Activated CD8-positive, alpha-beta T cell treated with anti-CD3 and anti-CD28 coated beads for 36 hours (primary cell): ENCODE data around the gene SPDYE6. TPM values are rescaled to one million over a fixed set of nuclear protein-coding genes. Genes with fewer than 3 reads are reported as not detected.
"Not testable (repeated sequence)": the region's sequence is repeated elsewhere in the genome, so short reads cannot be mapped to it uniquely, and the experiment has no call there.

Experiments
- ATAC-seq: fragments of 200-7000 bp; cut with Tn5 transposase; one replicate; pipeline ENCODE4 v1.10.0; 2021; ENCODE audit warnings: mild to moderate bottlenecking, moderate library complexity
- CTCF ChIA-PET: fragments of 350-600 bp; sonication (Branson Sonifier 250); formaldehyde crosslinking; loops from one replicate; lab custom pipeline; 2021; ENCODE audit warnings: antibody characterized with exemption; lab: Charles Lee
- POLR2A ChIA-PET: fragments of 350-600 bp; sonication (Branson Sonifier 250); formaldehyde crosslinking; loops from one replicate; lab custom pipeline; 2021; ENCODE audit warnings: antibody characterized with exemption; lab: Charles Lee
- DNase-seq: peaks from one replicate; pipeline ENCODE4 v3.0.0-alpha.2; 2020
- H3K27ac Mint-ChIP-seq: one replicate; pipeline ENCODE4 v1.8.0; 2021; ENCODE audit warnings: mild to moderate bottlenecking, mixed read lengths
- H3K27me3 Mint-ChIP-seq: one replicate; pipeline ENCODE4 v1.8.0; 2021; ENCODE audit warnings: mixed read lengths
- H3K36me3 Mint-ChIP-seq: one replicate; pipeline ENCODE4 v1.8.0; 2021; ENCODE audit warnings: low read depth, mixed read lengths
- H3K4me1 Mint-ChIP-seq: one replicate; pipeline ENCODE4 v1.8.0; 2021; ENCODE audit warnings: low read depth, mixed read lengths
- H3K4me3 Mint-ChIP-seq: one replicate; pipeline ENCODE4 v1.8.0; 2021; ENCODE audit warnings: mild to moderate bottlenecking, moderate library complexity, mixed read lengths
- H3K9me3 Mint-ChIP-seq: one replicate; pipeline ENCODE4 v1.8.0; 2021; ENCODE audit warnings: mixed read lengths
- CTCF ChIP-seq: fragments of 200-600 bp; IDR thresholded peaks from one replicate; pipeline ENCODE4 v1.8.0; 2022; ENCODE audit warnings: antibody characterized with exemption, mild to moderate bottlenecking
- intact Hi-C: fragments of 100-400 bp; cut with micrococcal nuclease; formaldehyde crosslinking; loops from one replicate; pipeline ENCODE4 v1.10.0; 2022
- total RNA-seq, 2 experiments: library from RNA; stranded (reverse); gene quantifications; one replicate each; pipeline ENCODE4 v1.2.3, GENCODE V29; 2021

SPDYE6 gene
- total RNA-seq, 2 experiments from 2014 or later: not detected

GRCh38 chr7:102326157-102326889 is 29.9 kb downstream of the SPDYE6 start:
- DNase-seq (no peak), ATAC-seq (no peak)
- Mint-ChIP-seq H3K4me1 (peaks cover 1% of the 10 kb centered on the region), H3K9me3 (no peaks in the 10 kb centered on the region), H3K36me3 (no peaks in the 10 kb centered on the region), H3K4me3 (no peak overlapping the region), H3K27me3 (peaks cover 10% of the 10 kb centered on the region), H3K27ac (no peak overlapping the region)
- CTCF ChIA-PET: no interaction called here
- intact Hi-C loops: no loop called here
- POLR2A ChIA-PET: interaction anchor here (0.6 kb wide), 2 partner anchors 43 to 437 kb away, joined by 3 read pairs; no protein-coding TSS in a partner anchor
- no peak for TF ChIP-seq CTCF

GRCh38 chr7:102325106-102325505 is 31.1 kb downstream of the SPDYE6 start:
- H3K27me3 Mint-ChIP-seq: peaks cover 14% of the 10 kb centered on the region
- H3K4me1 Mint-ChIP-seq, H3K27ac Mint-ChIP-seq, POLR2A ChIA-PET, intact Hi-C loops, CTCF ChIA-PET, H3K9me3 Mint-ChIP-seq, DNase-seq, H3K36me3 Mint-ChIP-seq, ATAC-seq, H3K4me3 Mint-ChIP-seq: not testable (repeated sequence)

- intact Hi-C loops: no loop called here
- H3K4me1 Mint-ChIP-seq: peaks cover 1% of the 10 kb centered on the region
- no peaks in the 10 kb centered on the region for H3K9me3 Mint-ChIP-seq
- H3K27ac Mint-ChIP-seq: no peak overlapping the region
- no peaks in the 10 kb centered on the region for H3K36me3 Mint-ChIP-seq
- CTCF ChIA-PET: no interaction called here
- TF ChIP-seq CTCF: no peak
- no peak for DNase-seq
- peaks cover 14% of the 10 kb centered on the region for H3K27me3 Mint-ChIP-seq
- POLR2A ChIA-PET: no interaction called here
- ATAC-seq: no peak
- no peak overlapping the region for H3K4me3 Mint-ChIP-seq
Measured at GRCh38 chr7:102323914-102324195, 32.4 kb downstream of the SPDYE6 start.

GRCh38 chr7:102322202-102322715 is 34.0 kb downstream of the SPDYE6 start:
- H3K27me3 Mint-ChIP-seq: peaks cover 8% of the 10 kb centered on the region

GRCh38 chr7:102321351-102322201 is 34.7 kb downstream of the SPDYE6 start:
- no peak for TF ChIP-seq CTCF
- Mint-ChIP-seq H3K36me3 (no peaks in the 10 kb centered on the region), H3K4me1 (peaks cover 1% of the 10 kb centered on the region), H3K4me3 (no peak overlapping the region), H3K27me3 (peaks cover 8% of the 10 kb centered on the region), H3K27ac (no peak overlapping the region), H3K9me3 (no peaks in the 10 kb centered on the region)
- POLR2A ChIA-PET: no interaction called here
- ATAC-seq (peak; percentile 75), DNase-seq (peak; percentile 12)
- CTCF ChIA-PET: no interaction called here
- intact Hi-C loops: no loop called here

More at GRCh38 chr7:102322202-102322715, 34.0 kb downstream of the SPDYE6 start:
- ChIA-PET POLR2A (no interaction called here), CTCF (no interaction called here)
- Mint-ChIP-seq H3K4me1 (peaks cover 1% of the 10 kb centered on the region), H3K36me3 (no peaks in the 10 kb centered on the region), H3K9me3 (no peaks in the 10 kb centered on the region), H3K27ac (no peak overlapping the region), H3K4me3 (no peak overlapping the region)
- ATAC-seq (no peak), DNase-seq (no peak)
- intact Hi-C loops: no loop called here
- no peak for TF ChIP-seq CTCF
